ENCODE data around the gene CROCC.
A peak's percentile ranks its signal among the peaks of the same experiment; 100 is the strongest.
"Not testable (repeated sequence)": the region's sequence is repeated elsewhere in the genome, so short reads cannot be mapped to it uniquely, and the experiment has no call there.

Gene CROCC

GRCh38 chr1:16914928-16915626 is 6.7 kb upstream of the CROCC start:
- DNase-seq (ENCODE audit: low spot score): not testable (repeated sequence)

DNA sequence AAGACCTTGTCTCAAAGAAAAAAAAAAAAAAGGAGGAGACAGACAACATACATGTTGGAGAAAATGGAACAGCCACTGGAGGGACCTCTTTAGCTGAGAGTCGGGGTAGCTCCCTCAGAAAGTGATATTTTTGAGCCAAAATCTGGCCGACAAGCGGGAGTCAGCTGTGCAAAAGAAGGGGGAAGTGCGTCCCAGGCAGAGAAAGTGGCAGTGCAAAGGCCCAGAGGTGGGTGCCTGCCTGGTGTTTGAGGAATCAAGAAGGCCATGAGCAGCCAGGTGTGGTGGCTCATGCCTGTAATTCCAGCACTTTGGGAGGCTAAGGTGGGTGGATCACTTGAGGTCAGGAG is 6.1 kb upstream of the CROCC start:
- DNase-seq (ENCODE audit: low spot score): no peak

DNA sequence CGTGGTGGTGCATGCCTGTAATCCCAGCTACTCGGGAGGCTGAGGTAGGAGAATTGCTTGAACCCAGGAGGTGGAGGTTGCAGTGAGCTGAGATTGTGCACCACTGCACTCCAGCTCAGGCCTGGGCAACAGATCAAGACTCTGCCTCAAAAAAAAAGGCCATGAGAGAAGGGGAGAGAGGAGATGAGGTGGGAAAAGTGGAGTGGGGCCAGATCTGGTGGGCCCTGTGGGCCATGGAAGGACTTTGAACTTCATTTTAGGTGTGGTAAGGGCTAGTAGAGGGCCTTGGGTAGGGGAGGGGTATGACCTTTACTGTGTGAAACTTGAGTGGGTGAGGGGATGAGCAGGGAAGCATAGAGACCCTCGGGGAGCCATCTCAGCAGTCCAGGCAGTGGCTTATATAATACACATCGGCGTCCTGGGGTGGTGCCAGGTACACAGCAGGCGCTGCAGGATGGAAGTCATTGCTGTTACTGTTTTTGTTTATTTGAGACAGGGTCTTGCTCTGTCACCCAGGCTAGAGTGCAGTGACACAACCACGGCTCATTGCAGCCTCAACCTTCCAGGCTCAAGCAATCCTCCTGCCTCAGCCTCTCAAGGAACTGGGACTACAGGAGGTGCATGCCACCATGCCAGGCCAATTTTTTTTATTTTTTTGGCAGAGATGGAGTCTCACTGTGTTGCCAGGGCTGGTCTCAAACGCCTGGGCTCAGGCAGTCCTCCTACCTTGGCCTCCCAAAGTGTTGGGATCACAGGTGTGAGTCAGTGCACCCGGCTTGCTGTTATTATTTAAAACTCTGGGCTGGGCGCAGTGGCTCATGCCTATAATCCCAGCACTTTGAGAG is 5.5 kb upstream of the CROCC start:
- DNase-seq (ENCODE audit: low spot score): not testable (repeated sequence)

DNA sequence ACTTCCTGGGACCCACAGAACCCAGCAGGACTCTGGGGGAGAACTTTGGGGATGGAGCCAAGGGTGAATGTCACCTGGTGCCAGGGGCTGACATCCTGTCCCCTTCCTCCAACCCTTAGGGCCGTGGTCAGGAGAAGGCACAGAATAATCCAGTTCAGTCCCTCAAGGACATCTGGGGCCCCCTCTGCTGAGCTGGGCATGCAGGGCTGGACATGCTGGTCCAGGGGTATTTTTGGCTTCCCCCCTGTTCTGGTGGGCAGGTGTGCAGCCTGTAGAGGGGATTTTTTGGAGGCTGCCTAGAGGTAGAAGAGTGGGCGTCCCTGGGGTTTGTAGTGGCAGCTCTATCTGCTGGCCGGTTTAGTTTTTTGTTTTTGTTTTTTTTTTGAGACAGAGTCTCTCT is 3.4 kb upstream of the CROCC start:
- no peak for DNase-seq (ENCODE audit: low spot score)

DNA sequence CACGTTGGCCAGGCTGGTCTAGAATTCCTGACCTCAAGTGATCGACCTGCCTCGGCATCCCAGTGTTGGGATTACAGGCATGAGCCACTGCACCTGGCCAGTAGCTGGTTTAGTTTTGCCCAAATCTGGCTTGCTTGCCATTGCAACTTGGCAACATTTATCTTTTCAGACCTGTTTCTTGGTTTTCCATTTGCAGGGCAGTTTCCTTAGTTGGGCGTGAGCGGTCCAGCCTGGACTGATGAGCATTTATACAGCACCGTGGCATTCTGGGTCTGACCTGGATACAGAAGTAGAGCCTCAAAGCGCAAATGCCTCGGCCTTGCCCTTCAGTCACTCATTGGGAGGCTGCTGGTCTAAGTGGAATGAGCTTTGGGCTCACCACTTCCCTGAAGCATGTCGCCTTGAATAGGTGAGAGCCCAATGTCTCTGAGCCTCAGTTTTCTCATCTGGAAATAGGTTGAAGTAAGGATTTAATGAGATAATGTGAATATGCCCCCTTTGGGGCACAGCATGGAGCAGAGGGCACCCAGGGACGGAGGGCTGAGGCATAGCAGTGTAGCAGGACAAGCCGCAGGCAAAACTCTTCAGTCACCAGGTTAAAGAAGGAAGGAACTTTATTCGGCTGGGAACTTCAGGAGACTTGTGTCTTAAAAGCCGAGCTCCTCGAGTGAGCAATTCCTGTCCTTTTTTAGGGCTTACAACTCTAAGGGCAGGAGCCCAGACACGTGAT is 2.6 kb upstream of the CROCC start:
- not testable (repeated sequence) for DNase-seq (ENCODE audit: low spot score)

DNA sequence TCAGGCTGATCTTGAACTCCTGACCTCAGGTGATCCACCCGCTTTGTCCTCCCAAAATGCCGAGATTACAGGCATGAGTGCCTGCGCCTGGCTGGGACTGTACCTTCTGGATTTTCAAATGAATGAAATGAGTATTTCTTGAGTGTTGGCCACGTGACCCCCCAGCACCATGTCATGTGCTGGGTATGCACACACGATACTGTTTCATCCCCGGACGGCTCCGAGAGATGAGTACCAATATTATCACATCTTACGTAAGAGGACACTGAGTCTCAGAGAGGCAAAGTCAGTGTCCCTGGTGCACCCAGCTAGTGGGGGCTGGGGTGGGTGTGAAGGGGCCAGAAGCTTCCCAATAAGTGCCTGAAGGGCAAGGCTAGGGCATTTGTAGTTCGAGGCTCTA is 780 bp upstream of the CROCC start:
- no peak for DNase-seq (ENCODE audit: low spot score)

GRCh38 chr1:16922466-16922865 is 735 bp downstream of the CROCC start:
- DNase-seq (ENCODE audit: low spot score): no peak

- DNase-seq (ENCODE audit: low spot score): no peak
Measured at GRCh38 chr1:16922885-16923431, 1.2 kb downstream of the CROCC start.

- DNase-seq (ENCODE audit: low spot score): no peak
Measured at GRCh38 chr1:16924216-16924918, 2.6 kb downstream of the CROCC start.

- DNase-seq (ENCODE audit: low spot score): no peak
Measured at GRCh38 chr1:16924919-16925477, 3.3 kb downstream of the CROCC start.

DNA sequence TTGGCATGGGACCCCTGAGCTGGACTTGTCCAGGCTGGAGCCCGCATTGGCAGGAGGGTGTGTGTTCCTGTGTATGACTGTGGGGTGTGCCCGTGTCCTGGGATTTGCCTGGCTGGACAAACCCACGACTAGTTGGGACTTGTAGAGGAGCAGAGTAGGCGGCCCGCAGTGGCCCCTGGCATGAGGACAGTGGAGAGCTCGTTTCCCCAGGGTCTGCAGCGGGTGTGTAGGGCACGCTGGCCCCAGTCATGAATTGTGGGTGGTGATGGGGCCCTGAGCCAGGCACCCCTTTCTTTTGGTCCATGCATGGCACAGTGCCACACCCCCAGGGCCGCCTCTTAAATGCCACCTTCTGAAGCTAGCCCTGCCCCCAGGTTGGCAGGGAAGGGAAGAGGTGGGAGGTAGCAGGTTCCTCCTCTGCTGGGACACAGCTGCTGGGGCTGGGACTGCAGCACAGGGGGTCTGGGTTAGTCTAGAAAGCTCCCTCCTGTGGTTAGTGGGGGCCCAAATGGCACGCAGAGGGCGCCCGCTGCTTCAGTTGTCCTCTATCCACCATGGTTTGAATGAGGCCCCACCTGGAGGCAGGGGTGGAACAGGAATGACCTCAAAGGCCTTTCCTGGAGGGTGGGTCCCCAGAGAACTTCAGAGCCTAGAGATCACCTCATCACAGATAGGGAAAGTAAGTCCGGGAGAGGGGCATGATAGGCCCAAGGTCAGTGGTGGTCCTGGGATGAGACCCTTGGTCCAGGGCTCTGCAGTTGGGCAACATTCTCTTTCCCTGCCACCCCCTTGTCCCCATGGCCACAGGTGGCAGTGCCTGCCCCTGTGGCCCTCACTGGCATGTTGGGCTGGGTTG is 4.1 kb downstream of the CROCC start:
- DNase-seq (ENCODE audit: low spot score): no peak

GRCh38 chr1:16926491-16927073 is 4.9 kb downstream of the CROCC start:
- DNase-seq (ENCODE audit: low spot score): peak; percentile 35

DNA sequence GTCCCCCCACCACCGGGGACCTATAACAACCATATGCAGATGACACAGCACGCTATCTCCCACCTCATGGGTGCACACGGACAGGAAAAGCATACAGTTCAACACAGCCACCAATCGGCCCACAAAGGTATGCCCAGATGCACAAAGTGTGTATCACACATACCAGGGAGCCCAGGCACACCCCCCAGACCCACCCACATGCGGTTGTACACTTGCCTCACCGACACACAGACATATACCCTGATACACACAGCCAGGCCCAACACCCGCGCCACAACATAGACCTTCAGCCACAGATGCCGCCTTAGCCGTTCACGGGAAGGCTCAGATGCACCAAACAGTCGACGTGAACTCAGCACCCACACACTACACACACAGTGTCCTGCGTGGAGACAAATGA is 5.5 kb downstream of the CROCC start:
- DNase-seq (ENCODE audit: low spot score): no peak

DNA sequence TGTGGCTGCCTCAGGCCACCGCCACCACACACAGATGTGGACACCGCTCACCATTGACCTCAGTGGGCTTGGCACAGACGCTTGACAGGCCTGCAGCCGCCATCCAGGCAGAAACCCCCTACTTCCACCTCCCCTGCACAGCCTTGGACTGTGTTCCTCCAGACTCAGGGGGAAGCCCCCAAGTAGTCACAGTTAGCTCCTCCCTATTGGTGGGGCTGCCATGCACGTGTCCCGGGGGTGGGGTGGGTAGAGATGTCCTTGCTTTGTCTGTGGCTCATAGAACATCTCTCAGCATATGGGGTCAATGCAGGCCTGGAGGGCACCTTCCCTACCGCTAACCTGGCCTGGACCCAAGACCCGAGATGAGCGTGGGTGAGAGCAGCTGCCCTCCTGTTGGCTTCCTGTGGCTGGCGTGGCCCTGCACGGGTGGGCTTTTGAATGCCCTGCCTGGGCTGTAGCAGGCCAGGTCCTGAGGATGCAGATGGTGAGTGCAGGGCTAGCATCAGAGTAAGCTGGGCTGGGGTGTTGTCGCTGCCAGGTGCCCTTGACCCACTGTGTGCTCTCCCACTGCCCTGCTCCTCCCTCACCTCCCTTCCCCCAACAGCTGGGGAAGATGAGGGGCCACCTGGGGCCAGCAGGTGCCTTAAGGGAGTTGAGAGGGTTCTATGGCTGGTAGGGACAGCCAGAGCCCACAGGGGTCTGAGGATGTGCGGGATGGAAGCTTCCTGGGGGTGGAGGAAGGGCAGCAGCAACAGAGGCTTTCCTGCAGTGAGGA is 6.2 kb downstream of the CROCC start:
- no peak for DNase-seq (ENCODE audit: low spot score)

DNA sequence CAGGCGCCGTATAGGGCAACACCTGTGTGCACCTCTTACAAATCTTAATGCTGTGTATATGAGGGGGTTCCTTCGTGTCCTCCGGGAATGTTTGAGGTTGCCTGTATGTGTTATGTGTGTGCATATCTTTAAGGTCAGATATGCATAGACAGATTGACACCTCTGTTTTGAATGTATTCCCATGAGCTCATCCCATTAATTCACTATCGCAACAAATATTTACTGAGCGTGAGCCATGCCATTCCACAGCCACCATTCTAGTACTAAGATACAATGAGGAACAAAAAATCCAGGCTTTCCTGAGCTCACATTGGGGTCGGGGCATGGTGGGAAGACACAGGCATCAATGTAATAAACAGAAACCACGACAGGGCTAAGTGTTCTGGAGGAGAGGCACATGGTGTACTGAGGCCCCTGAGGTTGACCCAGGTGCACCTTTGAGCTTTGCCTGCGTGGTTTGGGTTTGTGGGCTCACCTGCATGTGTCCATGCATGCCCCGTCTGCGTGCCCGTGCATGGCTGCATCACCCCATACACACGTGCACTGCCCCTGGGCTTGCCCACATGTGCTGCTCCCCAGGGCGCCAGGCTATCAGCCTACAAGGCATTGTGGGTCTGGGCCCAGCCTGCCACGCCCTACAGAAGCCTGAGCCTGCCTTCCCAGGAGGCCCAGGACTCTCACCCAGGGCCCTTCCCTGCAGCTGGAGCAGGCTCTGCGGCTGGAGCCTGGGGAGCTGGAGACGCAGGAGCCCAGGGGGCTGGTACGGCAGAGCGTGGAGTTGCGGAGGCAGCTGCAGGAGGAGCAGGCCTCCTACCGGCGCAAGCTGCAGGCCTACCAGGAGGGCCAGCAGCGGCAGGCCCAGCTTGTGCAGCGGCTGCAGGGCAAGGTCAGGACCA is 7.7 kb downstream of the CROCC start:
- not testable (repeated sequence) for DNase-seq (ENCODE audit: low spot score)

GRCh38 chr1:16931206-16931934 is 9.6 kb downstream of the CROCC start:
- not testable (repeated sequence) for DNase-seq (ENCODE audit: low spot score)

DNA sequence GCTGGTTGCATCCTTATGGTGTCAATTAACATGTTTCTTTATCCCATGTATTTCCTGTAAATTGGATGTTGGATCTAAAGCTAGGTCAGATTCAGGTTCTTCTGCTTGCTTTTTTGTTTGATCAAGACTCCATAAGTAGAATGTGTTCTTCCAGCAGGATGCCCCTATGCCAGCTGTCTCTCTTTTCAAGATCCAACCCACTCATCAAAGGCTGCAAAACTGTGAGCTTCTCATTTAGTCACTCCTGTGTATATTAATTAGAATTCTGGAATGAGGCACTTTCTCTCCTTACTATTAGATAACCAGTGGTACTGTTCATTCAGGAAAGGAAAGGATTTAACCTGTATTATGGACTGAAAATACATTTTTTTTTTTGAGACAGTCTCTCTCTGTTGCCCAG is 12.2 kb downstream of the CROCC start:
- not testable (repeated sequence) for DNase-seq (ENCODE audit: low spot score)
